ENCODE measurements around the gene IYD.

IYD gene

GRCh38 chr6:150324044-150324443 lies 44.8 kb upstream of the IYD start:
- CTCF ChIA-PET = interaction anchor here (0.6 to 1.4 kb wide), 3 partner anchors 72 to 244 kb away, joined by 4 read pairs; no protein-coding TSS in a partner anchor
- no peaks in the 10 kb centered on the region for H3K4me1 ChIP-seq (ENCODE audit: control insufficient read depth, insufficient read depth, low read length)
- TF ChIP-seq ZSCAN4 (tag by site-specific recombination; IDR thresholded peaks at IDR 0.05) = no peak
- TF ChIP-seq ZIC2 (tag by site-specific recombination; IDR thresholded peaks at IDR 0.05) = 0 out of 2 replicates have a peak, but pooled peaks have one; percentile 9
- TF ChIP-seq, protein P1, sequence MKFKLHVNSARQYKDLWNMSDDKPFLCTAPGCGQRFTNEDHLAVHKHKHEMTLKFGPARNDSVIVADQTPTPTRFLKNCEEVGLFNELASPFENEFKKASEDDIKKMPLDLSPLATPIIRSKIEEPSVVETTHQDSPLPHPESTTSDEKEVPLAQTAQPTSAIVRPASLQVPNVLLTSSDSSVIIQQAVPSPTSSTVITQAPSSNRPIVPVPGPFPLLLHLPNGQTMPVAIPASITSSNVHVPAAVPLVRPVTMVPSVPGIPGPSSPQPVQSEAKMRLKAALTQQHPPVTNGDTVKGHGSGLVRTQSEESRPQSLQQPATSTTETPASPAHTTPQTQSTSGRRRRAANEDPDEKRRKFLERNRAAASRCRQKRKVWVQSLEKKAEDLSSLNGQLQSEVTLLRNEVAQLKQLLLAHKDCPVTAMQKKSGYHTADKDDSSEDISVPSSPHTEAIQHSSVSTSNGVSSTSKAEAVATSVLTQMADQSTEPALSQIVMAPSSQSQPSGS (tag by site-specific recombination; IDR thresholded peaks at IDR 0.05; ENCODE audit: low read depth) = no peak
- TF ChIP-seq ZNF701 (tag by site-specific recombination; IDR thresholded peaks at IDR 0.05) = no peak
- no peak for TF ChIP-seq ZNF19 (tag by site-specific recombination; IDR thresholded peaks at IDR 0.05; ENCODE audit: low read depth)
- TF ChIP-seq ZNF324 (tag by site-specific recombination; IDR thresholded peaks at IDR 0.05) = no peak
- no peak for TF ChIP-seq ZBTB7A (tag by site-specific recombination; IDR thresholded peaks at IDR 0.05; ENCODE audit: low read depth)
- TF ChIP-seq BCL11A (tag by site-specific recombination; IDR thresholded peaks at IDR 0.05; ENCODE audit: low read depth) = no peak
- H3K4me3 ChIP-seq (ENCODE audit: low read depth, low read length) = no peak overlapping the region
- H3K9me3 ChIP-seq (ENCODE audit: control insufficient read depth, insufficient read depth, low read depth, low read length) = no peaks in the 10 kb centered on the region
- POLR2A ChIA-PET = no interaction called here
- no peak overlapping the region for H3K27ac ChIP-seq (ENCODE audit: extremely low read depth, low read depth, low read length)
- H3K36me3 ChIP-seq (ENCODE audit: control insufficient read depth in 2 of 2, insufficient read depth in 1 of 2, low read length in 2 of 2) = no peaks in the 10 kb centered on the region

DNA sequence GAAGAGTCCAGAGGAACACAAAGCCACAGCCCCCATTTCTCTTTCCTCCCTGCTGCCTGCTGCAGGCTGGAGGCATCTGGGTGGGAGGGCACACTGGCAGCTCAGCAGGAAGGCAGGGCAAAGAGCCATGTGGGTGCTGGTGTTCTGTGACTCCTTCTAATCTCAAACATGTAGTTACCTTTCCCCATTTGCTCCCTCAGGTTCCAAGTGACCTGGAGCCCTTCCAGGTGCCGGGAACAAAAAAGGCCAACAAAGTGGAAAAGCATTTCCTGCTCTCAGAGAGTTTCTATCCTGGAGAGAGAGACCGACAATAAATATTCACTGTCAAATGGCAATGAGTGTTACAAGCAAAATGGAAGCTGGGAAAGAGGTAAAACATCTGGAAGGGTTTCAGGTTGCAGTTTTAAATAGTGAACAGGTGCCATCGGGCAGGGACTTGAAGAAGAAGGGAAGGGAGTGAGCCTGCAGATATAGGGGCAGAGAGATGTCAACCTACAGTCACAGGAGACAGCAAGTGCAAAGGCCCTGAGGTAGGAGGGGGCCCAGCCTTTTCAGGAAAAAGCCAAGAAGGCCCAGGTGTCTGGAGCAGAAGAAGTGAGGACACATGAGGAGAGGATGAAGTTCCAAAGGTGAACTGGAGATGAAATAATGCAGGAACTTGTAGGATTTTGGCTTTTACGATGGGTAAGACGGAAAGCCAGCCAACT lies 43.6 kb upstream of the IYD start:
- H3K36me3 ChIP-seq (ENCODE audit: control insufficient read depth in 2 of 2, insufficient read depth in 1 of 2, low read length in 2 of 2) = no peaks in the 10 kb centered on the region
- no peaks in the 10 kb centered on the region for H3K4me1 ChIP-seq (ENCODE audit: control insufficient read depth, insufficient read depth, low read length)
- ChIA-PET POLR2A (no interaction called here), CTCF (interaction anchor here (1.2 kb wide), 1 partner anchor 396 kb away, joined by 3 read pairs; no protein-coding TSS in a partner anchor)
- no peak overlapping the region for H3K27ac ChIP-seq (ENCODE audit: extremely low read depth, low read depth, low read length)
- TF ChIP-seq ZIC2 (tag by site-specific recombination; IDR thresholded peaks at IDR 0.05) (0 out of 2 replicates have a peak, but pooled peaks have one; percentile 8), ZNF623 (tag by site-specific recombination; IDR thresholded peaks at IDR 0.05) (peak; percentile 95), HOXC10 (CRISPR knock-in tag; IDR thresholded peaks at IDR 0.05) (no peak), SCRT1 (tag by site-specific recombination; IDR thresholded peaks at IDR 0.05; ENCODE audit: borderline replicate concordance) (no peak)
- H3K4me3 ChIP-seq (ENCODE audit: low read depth, low read length) = no peak overlapping the region
- no peaks in the 10 kb centered on the region for H3K9me3 ChIP-seq (ENCODE audit: control insufficient read depth, insufficient read depth, low read depth, low read length)

GRCh38 chr6:150327117-150327774 lies 41.6 kb upstream of the IYD start:
- no peaks in the 10 kb centered on the region for H3K4me1 ChIP-seq (ENCODE audit: control insufficient read depth, insufficient read depth, low read length)
- ChIA-PET POLR2A (no interaction called here), CTCF (interaction anchor here (0.5 to 1.6 kb wide), 2 partner anchors 246 to 387 kb away, joined by 3 to 5 read pairs; no protein-coding TSS in a partner anchor)
- H3K4me3 ChIP-seq (ENCODE audit: low read depth, low read length) = no peak overlapping the region
- TF ChIP-seq ZBTB49 (tag by site-specific recombination; IDR thresholded peaks at IDR 0.05; ENCODE audit: low read depth) (no peak), ZNF266 (tag by site-specific recombination; IDR thresholded peaks at IDR 0.05; ENCODE audit: low read depth) (no peak), ZNF449 (tag by site-specific recombination; IDR thresholded peaks at IDR 0.05) (no peak)
- H3K9me3 ChIP-seq (ENCODE audit: control insufficient read depth, insufficient read depth, low read depth, low read length) = no peaks in the 10 kb centered on the region
- no peaks in the 10 kb centered on the region for H3K36me3 ChIP-seq (ENCODE audit: control insufficient read depth in 2 of 2, insufficient read depth in 1 of 2, low read length in 2 of 2)
- H3K27ac ChIP-seq (ENCODE audit: extremely low read depth, low read depth, low read length) = no peak overlapping the region

Measured in HEK293 (cell line).